K562 (cell line): ENCODE measurements around the gene MYO18A. TPM values are rescaled to one million over a fixed set of nuclear protein-coding genes. Genes with fewer than 3 reads are reported as not detected.

ENCODE experiments used
- EHMT2 ChIP-seq: fragments of 450-650 bp; IDR thresholded peaks from 2 replicates; pipeline ENCODE4 v1.6.1; 2018; ENCODE audit warnings: antibody characterized with exemption
- GTF3C2 ChIP-seq: IDR thresholded peaks from 3 replicates; pipeline ENCODE4 v1.6.1; 2011; ENCODE audit warnings: borderline replicate concordance, mild to moderate bottlenecking, moderate library complexity; ENCODE audit not compliant: insufficient read length; ENCODE audit errors: extremely low read depth
- ID3 ChIP-seq, 2 experiments: fragments of 250-450 bp in 1 of 2; fragments of 450-650 bp in 1 of 2; sonication (Bioruptor Pico) in 1 of 2; IDR thresholded peaks; 2 replicates each; pipeline versions ENCODE4 v1.6.1 to v1.8.0; 2016 to 2021; ENCODE audit warnings: mild to moderate bottlenecking in 2 of 2, moderate library complexity in 2 of 2, missing compliant biosample characterization in 1 of 2, missing genetic modification characterization in 1 of 2
- LCOR ChIP-seq: sonication (generic); formaldehyde crosslinking; IDR thresholded peaks from 2 replicates; pipeline ENCODE4 v1.8.0; 2022; ENCODE audit warnings: mild to moderate bottlenecking, missing genetic modification reagents
- ZFPM2 ChIP-seq: fragments of 250-450 bp; sonication (Bioruptor Pico); IDR thresholded peaks from 2 replicates; pipeline ENCODE4 v1.5.1; 2022; ENCODE audit warnings: mild to moderate bottlenecking
- ZNF609 ChIP-seq: sonication (generic); formaldehyde crosslinking; IDR thresholded peaks from 2 replicates; pipeline ENCODE4 v1.8.1; 2023; ENCODE audit warnings: missing genetic modification reagents, mild to moderate bottlenecking, borderline replicate concordance
- polyA plus RNA-seq, 8 experiments: library from polyadenylated mRNA; depleted of rRNA in 4 of 8; stranded (reverse) in 5 of 8; unstranded in 3 of 8; fragments of >200 nt; fragmentation: Nextera tagmentation in 2 of 8; fragmentation: Illumina TruSeq in 1 of 8; extraction: Ambion mirVana in 2 of 8; extraction: Trizol in 1 of 8; gene quantifications; 2 replicates each; pipeline versions ENCODE4 v1.2.1 to v1.2.3, GENCODE V29; 2011 to 2014; ENCODE audit warnings: inconsistent platforms in 1 of 8, missing spikeins in 1 of 8
- total RNA-seq, 7 experiments: library from RNA; depleted of rRNA in 6 of 7; stranded (reverse); fragments of >200 nt in 6 of 7; fragmentation: Illumina TruSeq in 2 of 7; extraction: Trizol in 2 of 7; gene quantifications; 2 replicates each; pipeline versions ENCODE4 v1.2.1 to v1.2.3, GENCODE V29; 2011 to 2021; ENCODE audit warnings: low replicate concordance in 1 of 7

Gene MYO18A
- total and polyA plus RNA-seq, 9 of the 15 experiments (the other 6 are each of a cell fraction or from before 2014, with no cell fraction given): 2.5 to 65.4 (median 17.1) TPM

GRCh38 chr17:29175349-29175748, 4.8 kb downstream of the MYO18A start (continued):
- TF ChIP-seq ID3 (CRISPR knock-in tag; IDR thresholded peaks at IDR 0.05) (no peak), ID3 (tag; IDR thresholded peaks at IDR 0.05) (no peak), ZFPM2 (CRISPR knock-in tag) (no peak), LCOR (no peak), GTF3C2 (no peak), ZNF609 (CRISPR knock-in tag) (no peak), EHMT2 (no peak)
- TF ChIP-seq, all 486 proteins: peak for 0
